ENCODE measurements around the gene PARP6. TPM values are rescaled to one million over a fixed set of nuclear protein-coding genes. Genes with fewer than 3 reads are reported as not detected.

The PARP6 gene, protein sequence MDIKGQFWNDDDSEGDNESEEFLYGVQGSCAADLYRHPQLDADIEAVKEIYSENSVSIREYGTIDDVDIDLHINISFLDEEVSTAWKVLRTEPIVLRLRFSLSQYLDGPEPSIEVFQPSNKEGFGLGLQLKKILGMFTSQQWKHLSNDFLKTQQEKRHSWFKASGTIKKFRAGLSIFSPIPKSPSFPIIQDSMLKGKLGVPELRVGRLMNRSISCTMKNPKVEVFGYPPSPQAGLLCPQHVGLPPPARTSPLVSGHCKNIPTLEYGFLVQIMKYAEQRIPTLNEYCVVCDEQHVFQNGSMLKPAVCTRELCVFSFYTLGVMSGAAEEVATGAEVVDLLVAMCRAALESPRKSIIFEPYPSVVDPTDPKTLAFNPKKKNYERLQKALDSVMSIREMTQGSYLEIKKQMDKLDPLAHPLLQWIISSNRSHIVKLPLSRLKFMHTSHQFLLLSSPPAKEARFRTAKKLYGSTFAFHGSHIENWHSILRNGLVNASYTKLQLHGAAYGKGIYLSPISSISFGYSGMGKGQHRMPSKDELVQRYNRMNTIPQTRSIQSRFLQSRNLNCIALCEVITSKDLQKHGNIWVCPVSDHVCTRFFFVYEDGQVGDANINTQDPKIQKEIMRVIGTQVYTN
- total RNA-seq, result 16.4 and 21.5 TPM in 2 replicates

GRCh38 chr15:72272213-72272996, at the start of gene PARP6:
PARP6 (minus strand) TSS chr15:72272554; CDS start chr15:72267477, 5,077 bp downstream.

GRCh38 chr15:72319985-72320671, 47.8 kb upstream of the PARP6 start, which contains the start of gene CELF6:
CELF6 (minus strand) TSS chr15:72320157; CDS start chr15:72319874, 283 bp downstream.

DNA sequence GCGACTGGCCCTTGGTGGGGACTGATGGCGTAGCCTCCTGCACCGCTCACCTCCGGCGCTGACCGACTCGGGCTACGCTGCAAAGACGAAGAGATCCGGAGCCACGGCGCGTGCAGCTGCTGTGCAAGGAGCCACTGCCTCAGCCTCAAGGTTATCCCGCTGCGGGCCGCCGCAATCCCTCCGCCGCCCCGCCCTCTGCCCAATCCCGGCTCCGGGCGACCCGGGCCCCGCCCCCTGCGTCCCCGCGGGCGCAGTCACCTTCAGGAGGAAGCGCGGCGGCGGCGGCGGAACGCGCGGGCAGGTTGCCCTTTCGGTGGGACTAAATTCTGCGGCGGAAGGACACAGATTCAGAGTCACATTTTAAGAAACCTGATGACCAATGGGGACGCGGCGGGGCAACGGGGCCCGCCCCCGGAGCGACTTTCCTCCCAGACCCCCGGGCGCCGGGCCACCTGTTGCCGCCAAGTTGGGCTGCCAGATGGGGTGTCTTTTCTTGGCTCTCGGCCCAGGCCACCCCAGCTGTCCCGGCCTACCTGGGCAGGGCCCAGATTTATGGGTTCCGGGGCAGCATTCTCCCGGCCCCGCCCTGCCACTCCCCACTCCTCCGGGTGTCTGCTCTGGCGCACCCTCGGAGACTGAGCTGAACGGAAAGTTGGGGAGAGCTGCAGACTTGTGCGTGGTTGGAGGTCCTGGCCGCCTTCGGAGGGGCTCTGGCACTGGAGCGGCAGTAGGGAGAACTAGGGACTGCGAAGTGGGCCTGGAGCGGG, 41.1 kb downstream of the PARP6 start, which contains the start of gene PKM:
PKM (minus strand) TSS at position 125 of the 767 bp plus-strand sequence. CDS start 12,093 bp downstream, outside the sequence.

DNA sequence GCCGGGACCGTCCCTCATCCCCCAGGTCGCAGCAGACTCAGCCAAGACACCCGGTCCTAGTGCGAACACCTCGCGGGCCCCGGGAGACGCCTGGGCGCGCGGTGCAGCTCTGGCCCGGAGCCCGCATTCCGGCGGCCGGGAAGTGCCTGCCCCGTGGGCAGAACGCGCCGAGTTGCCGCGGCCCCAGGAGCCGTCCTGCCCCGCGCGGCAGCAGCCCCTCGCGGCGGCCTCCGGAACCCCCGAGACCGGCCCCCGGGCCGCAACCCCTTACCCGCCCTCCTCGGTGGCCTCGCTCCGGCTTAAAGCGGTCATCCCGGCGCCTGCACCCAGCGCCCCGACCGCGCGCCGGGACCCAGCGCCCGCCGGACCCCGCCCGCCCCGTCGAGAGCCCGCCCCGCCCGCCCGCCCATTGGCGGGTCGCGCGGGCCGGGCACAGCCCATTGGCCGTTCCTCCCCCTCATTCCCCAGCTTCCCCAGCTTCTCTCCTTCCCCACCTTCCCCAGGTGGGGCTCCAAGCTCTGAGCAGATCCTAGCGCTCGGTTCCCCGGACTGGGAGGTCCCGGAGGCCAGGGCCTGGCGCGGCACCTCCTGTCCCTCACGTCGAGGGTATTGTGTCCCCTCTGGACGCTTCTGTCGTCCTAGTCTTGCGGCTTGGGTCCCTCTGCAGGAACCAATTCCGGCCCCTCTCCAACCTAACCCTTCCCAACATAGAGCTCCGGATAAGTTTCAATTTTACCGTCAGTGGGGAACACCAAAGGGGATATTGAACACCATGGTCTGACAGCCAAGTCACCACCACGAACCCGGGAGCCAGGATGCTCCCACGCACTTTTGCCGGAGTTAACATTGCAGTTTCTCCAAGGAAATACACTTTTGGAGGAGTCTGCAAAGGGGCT, 74.6 kb downstream of the PARP6 start, which contains the start of gene GRAMD2A:
GRAMD2A (minus strand) TSS at position 328 of the 896 bp plus-strand sequence.

Other genes starting within 250 kb of the PARP6 start
- gene MYO9A, start 154.4 kb downstream of the PARP6 start, total RNA-seq, result 8.5 and 18.9 TPM in 2 replicates
- gene SENP8, start 154.2 kb downstream of the PARP6 start, total RNA-seq, result 2.3 and 2.4 TPM in 2 replicates
- 4.5 and 7.5 TPM in 2 replicates for gene GRAMD2A, start 74.8 kb downstream of the PARP6 start, total RNA-seq
- gene PKM, start 41.4 kb downstream of the PARP6 start, total RNA-seq, result 1,490 and 1,984 TPM in 2 replicates
- gene CELF6, start 47.6 kb upstream of the PARP6 start, total RNA-seq, result not detected in 2 replicates
- 58.7 and 70.4 TPM in 2 replicates for gene HEXA, start 103.5 kb upstream of the PARP6 start, total RNA-seq
- gene TMEM202, start 125.8 kb upstream of the PARP6 start, total RNA-seq, result not detected in 2 replicates
- gene ARIH1, start 201.8 kb upstream of the PARP6 start, total RNA-seq, result 32.1 and 34.1 TPM in 2 replicates